ENCODE results near the gene ZBTB16. TPM values are rescaled to one million over a fixed set of nuclear protein-coding genes. Genes with fewer than 3 reads are reported as not detected.

Gene ZBTB16
- total RNA-seq, 1 donor from 2014 or later, result not detected

DNA sequence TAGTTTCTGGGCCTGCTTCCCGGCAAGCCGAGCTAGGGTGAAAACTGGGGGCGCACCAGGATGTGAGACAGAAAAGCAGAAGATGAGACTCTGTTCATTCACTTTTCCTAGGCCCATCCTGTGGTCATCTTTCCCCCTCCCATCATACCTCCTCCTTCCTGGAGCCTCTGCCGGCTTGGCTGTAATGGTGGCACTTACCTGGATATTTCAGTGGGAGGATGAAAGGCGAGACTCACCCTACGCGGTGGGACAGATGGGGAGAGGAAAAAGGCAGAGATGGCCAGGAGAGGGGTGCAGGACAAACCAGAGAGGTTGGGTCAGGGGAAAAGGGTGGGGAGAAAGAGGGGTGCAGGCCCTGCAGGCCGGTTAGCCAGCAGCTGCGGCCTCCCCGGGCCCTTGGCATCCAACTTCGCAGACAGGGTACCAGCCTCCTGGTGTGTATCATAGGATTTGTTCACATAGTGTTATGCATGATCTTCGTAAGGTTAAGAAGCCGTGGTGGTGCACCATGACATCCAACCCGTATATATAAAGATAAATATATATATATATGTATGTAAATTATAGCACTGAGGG lies 195.1 kb downstream of the ZBTB16 start:
- Mint-ChIP-seq H3K36me3 (no peaks in the 10 kb centered on the region), H3K4me1 (peaks cover 14% of the 10 kb centered on the region), H3K4me3 (no peak overlapping the region), H3K27ac (no peak overlapping the region), H3K27me3 (ENCODE audit: low read depth) (peaks cover 55% of the 10 kb centered on the region), H3K9me3 (no peaks in the 10 kb centered on the region)
- DNase-seq (ENCODE audit: low spot score in 2 of 2, unreplicated experiment in 2 of 2), result no peak
- TF ChIP-seq, protein P1, sequence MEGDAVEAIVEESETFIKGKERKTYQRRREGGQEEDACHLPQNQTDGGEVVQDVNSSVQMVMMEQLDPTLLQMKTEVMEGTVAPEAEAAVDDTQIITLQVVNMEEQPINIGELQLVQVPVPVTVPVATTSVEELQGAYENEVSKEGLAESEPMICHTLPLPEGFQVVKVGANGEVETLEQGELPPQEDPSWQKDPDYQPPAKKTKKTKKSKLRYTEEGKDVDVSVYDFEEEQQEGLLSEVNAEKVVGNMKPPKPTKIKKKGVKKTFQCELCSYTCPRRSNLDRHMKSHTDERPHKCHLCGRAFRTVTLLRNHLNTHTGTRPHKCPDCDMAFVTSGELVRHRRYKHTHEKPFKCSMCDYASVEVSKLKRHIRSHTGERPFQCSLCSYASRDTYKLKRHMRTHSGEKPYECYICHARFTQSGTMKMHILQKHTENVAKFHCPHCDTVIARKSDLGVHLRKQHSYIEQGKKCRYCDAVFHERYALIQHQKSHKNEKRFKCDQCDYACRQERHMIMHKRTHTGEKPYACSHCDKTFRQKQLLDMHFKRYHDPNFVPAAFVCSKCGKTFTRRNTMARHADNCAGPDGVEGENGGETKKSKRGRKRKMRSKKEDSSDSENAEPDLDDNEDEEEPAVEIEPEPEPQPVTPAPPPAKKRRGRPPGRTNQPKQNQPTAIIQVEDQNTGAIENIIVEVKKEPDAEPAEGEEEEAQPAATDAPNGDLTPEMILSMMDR (IDR thresholded peaks at IDR 0.05; ENCODE audit: unreplicated experiment), result no peak

GRCh38 chr11:114255289-114255688 lies 195.8 kb downstream of the ZBTB16 start:
- TF ChIP-seq, protein P1 (IDR thresholded peaks at IDR 0.05; ENCODE audit: unreplicated experiment), result no peak
- Mint-ChIP-seq H3K4me3 (no peak overlapping the region), H3K4me1 (peaks cover 14% of the 10 kb centered on the region), H3K36me3 (no peaks in the 10 kb centered on the region), H3K27ac (no peak overlapping the region), H3K9me3 (no peaks in the 10 kb centered on the region), H3K27me3 (ENCODE audit: low read depth) (peaks cover 59% of the 10 kb centered on the region)
- DNase-seq (ENCODE audit: low spot score in 2 of 2, unreplicated experiment in 2 of 2), result no peak

DNA sequence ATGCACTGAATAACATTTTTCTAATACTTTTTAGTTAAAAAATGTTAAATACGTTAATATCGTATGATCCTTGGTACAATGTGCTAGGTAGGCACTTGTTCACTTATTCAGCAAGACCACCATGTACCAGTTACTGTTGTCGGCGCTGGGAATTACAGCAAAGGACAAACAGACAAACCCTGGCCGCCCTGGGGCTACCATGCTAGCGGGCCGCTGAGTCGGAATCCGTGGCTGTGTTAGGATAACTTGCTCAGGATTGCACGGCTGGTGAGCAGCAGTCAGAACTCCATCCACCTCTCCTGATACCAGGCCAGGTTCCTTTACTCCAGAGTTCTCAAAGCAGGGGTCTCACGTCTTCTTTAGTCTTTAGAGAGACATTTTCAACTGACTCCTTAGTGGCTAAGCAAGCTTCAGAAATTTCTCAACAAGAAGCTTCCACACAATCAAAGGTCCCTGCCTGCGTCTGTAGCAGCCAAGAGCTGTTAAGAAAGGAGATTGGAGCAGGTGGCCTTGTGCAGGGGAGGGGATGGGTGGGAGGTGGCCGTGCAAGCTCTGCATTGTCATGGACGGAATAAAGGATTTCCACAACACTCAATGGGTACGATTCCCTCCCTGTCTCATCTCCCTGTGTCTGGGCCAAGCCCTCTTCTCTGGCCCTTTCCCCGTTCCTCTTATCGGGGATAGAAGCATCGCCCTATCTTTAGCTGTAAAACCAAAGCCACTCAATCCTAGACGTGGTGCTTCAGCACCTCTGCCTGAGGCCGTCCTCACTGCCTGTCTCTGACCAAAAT lies 196.9 kb downstream of the ZBTB16 start:
- H3K4me1 Mint-ChIP-seq, result peaks cover 14% of the 10 kb centered on the region
- DNase-seq (ENCODE audit: low spot score in 2 of 2, unreplicated experiment in 2 of 2), result no peak
- peaks cover 53% of the 10 kb centered on the region for H3K27me3 Mint-ChIP-seq (ENCODE audit: low read depth)
- TF ChIP-seq, protein P1 (IDR thresholded peaks at IDR 0.05; ENCODE audit: unreplicated experiment), result no peak
- no peak overlapping the region for H3K4me3 Mint-ChIP-seq
- H3K27ac Mint-ChIP-seq, result no peak overlapping the region
- H3K9me3 Mint-ChIP-seq, result no peaks in the 10 kb centered on the region
- no peaks in the 10 kb centered on the region for H3K36me3 Mint-ChIP-seq

DNA sequence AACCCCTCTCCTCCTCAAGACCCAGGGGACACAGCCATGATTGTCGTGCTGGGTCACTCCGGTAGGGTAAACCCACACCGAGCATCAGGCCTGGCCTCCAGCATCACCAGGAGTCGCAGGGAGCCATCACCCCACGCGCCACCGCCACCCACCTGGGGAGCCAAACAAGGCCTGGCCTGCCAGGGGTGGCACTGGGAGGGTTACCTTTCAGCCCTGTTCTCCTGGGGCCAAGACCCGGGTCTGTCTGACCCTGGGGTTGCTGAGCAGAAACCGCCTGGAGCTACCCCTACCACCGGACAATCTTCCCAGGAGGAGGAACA lies 197.4 kb downstream of the ZBTB16 start:
- Mint-ChIP-seq H3K36me3 (no peaks in the 10 kb centered on the region), H3K4me1 (peaks cover 14% of the 10 kb centered on the region)

DNA sequence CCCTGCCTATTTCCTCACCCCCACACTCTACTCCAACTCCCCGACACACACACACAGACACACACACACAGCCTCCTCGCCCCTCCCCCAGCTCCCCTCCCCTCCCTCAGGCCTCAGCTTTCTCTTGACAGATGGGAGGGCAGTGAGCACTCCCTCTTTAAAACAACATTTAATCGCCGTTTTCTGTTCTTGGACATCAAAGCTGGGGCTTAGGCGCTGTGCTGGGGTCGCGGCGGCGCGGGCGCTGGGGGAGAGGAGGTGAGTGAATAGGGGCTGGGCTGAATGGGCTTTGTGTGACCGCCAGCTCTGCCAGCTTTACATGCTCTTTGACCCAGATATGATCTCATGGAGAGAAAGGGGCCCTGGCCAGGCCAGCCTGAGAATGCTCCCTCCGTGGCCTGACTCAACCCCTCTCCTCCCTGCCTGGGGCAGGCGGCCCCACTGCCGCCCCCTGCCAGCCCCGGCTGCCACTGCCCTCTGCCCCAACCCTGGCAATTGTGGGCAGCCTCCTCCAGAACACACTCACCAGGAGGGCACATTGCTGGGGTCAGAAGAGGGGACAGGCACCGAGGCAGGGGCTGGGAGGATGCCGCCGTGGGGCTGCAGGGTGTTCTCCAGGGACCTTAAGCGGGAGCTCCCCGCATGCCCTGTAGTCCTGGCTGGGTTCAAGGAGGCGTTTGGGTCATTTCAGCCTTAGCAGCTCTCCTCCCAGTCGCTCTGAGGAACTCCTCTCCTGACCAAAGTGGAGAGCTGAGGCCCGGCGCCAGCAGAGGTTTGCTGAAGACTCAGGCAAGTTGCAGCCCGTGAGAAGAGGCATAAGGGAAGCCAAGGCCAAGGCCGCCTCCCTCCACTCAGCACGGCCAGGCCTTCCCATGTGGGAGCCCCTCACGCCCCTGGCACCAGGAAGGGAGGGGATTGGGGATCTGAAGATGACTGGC lies 198.4 kb downstream of the ZBTB16 start:
- Mint-ChIP-seq H3K36me3 (no peaks in the 10 kb centered on the region), H3K4me1 (peaks cover 10% of the 10 kb centered on the region), H3K27me3 (ENCODE audit: low read depth) (peaks cover 37% of the 10 kb centered on the region), H3K4me3 (no peak overlapping the region), H3K9me3 (no peaks in the 10 kb centered on the region), H3K27ac (no peak overlapping the region)
- no peak for DNase-seq (ENCODE audit: low spot score in 2 of 2, unreplicated experiment in 2 of 2)
- TF ChIP-seq, protein P1 (IDR thresholded peaks at IDR 0.05; ENCODE audit: unreplicated experiment), result no peak

More for the DNA sequence above, 197.4 kb downstream of the ZBTB16 start:
- peaks cover 47% of the 10 kb centered on the region for H3K27me3 Mint-ChIP-seq (ENCODE audit: low read depth)
- no peak overlapping the region for H3K27ac Mint-ChIP-seq
- TF ChIP-seq, protein P1 (IDR thresholded peaks at IDR 0.05; ENCODE audit: unreplicated experiment), result no peak
- DNase-seq (ENCODE audit: low spot score in 2 of 2, unreplicated experiment in 2 of 2), result no peak
- no peaks in the 10 kb centered on the region for H3K9me3 Mint-ChIP-seq
- H3K4me3 Mint-ChIP-seq, result no peak overlapping the region

All from mesothelial cell of epicardium (in vitro differentiated cells).